ENCODE results near the gene ZCCHC17. TPM values are rescaled to one million over a fixed set of nuclear protein-coding genes. Genes with fewer than 3 reads are reported as not detected.

Gene ZCCHC17
- total RNA-seq, 2 experiments from 2014 or later: 20.9 to 21.0 TPM

GRCh38 chr1:31393463-31393862 is 96.6 kb downstream of the ZCCHC17 start:
- no peak for DNase-seq
- POLR2A ChIA-PET: no interaction called here
- Mint-ChIP-seq H3K4me3 (no peak overlapping the region), H3K9me3 (no peaks in the 10 kb centered on the region), H3K27ac (no peak overlapping the region), H3K4me1 (peaks cover 12% of the 10 kb centered on the region), H3K27me3 (peaks cover 3% of the 10 kb centered on the region), H3K36me3 (ENCODE audit: low read depth) (no peaks in the 10 kb centered on the region)
- CTCF ChIA-PET: interaction anchor here (1.3 to 4.5 kb wide), 7 partner anchors 10 to 208 kb away, joined by 3 to 42 read pairs (median 10); no protein-coding TSS in a partner anchor

GRCh38 chr1:31394584-31395193 is 97.9 kb downstream of the ZCCHC17 start:
- Mint-ChIP-seq H3K9me3 (no peaks in the 10 kb centered on the region), H3K27me3 (peaks cover 3% of the 10 kb centered on the region), H3K36me3 (ENCODE audit: low read depth) (no peaks in the 10 kb centered on the region), H3K27ac (no peak overlapping the region), H3K4me3 (peak overlapping the region; percentile 73), H3K4me1 (peaks cover 12% of the 10 kb centered on the region)
- DNase-seq: peak; percentile 82
- POLR2A ChIA-PET: interaction anchor here (0.8 to 1.3 kb wide), 5 partner anchors 10 to 154 kb away, joined by 3 read pairs; partner anchors contain the start of genes SERINC2, SNRNP40 and ZCCHC17
- CTCF ChIA-PET: interaction anchor here (0.6 to 4.5 kb wide), 30 partner anchors 11 to 418 kb away, joined by 3 to 42 read pairs (median 4); partner anchors contain the start of genes FABP3 and PEF1

GRCh38 chr1:31396633-31397351 is 100.0 kb downstream of the ZCCHC17 start:
- peaks cover 7% of the 10 kb centered on the region for H3K27me3 Mint-ChIP-seq
- no peak overlapping the region for H3K27ac Mint-ChIP-seq

GRCh38 chr1:31397360-31398095 is 100.7 kb downstream of the ZCCHC17 start:
- no peak for DNase-seq
- ChIA-PET POLR2A (no interaction called here), CTCF (interaction anchor here (0.8 to 4.5 kb wide), 6 partner anchors 23 to 392 kb away, joined by 3 to 42 read pairs (median 4); no protein-coding TSS in a partner anchor)
- no peak overlapping the region for H3K27ac Mint-ChIP-seq
- H3K4me3 Mint-ChIP-seq: no peak overlapping the region
- H3K36me3 Mint-ChIP-seq (ENCODE audit: low read depth): no peaks in the 10 kb centered on the region
- H3K9me3 Mint-ChIP-seq: no peaks in the 10 kb centered on the region
- H3K4me1 Mint-ChIP-seq: peaks cover 16% of the 10 kb centered on the region
- H3K27me3 Mint-ChIP-seq: peaks cover 4% of the 10 kb centered on the region

More at GRCh38 chr1:31396633-31397351, 100.0 kb downstream of the ZCCHC17 start:
- peaks cover 16% of the 10 kb centered on the region for H3K4me1 Mint-ChIP-seq
- no peaks in the 10 kb centered on the region for H3K9me3 Mint-ChIP-seq
- no peak overlapping the region for H3K4me3 Mint-ChIP-seq
- ChIA-PET POLR2A (interaction anchor here (0.9 kb wide), 1 partner anchor 13 kb away, joined by 3 read pairs; no protein-coding TSS in a partner anchor), CTCF (interaction anchor here (0.8 to 4.5 kb wide), 7 partner anchors 15 to 392 kb away, joined by 3 to 42 read pairs (median 4); no protein-coding TSS in a partner anchor)
- DNase-seq: no peak
- H3K36me3 Mint-ChIP-seq (ENCODE audit: low read depth): no peaks in the 10 kb centered on the region

- H3K36me3 Mint-ChIP-seq (ENCODE audit: low read depth): no peaks in the 10 kb centered on the region
- ChIA-PET CTCF (interaction anchor here (1.0 kb wide), 1 partner anchor 150 kb away, joined by 4 read pairs; no protein-coding TSS in a partner anchor), POLR2A (no interaction called here)
- no peaks in the 10 kb centered on the region for H3K9me3 Mint-ChIP-seq
- no peak overlapping the region for H3K27ac Mint-ChIP-seq
- no peak for DNase-seq
- H3K4me1 Mint-ChIP-seq: peaks cover 16% of the 10 kb centered on the region
- H3K4me3 Mint-ChIP-seq: no peak overlapping the region
- H3K27me3 Mint-ChIP-seq: peaks cover 4% of the 10 kb centered on the region
Observed at GRCh38 chr1:31398246-31398645, 101.4 kb downstream of the ZCCHC17 start.

GRCh38 chr1:31399976-31400375 is 103.1 kb downstream of the ZCCHC17 start:
- H3K27me3 Mint-ChIP-seq: peaks cover 7% of the 10 kb centered on the region
- H3K4me3 Mint-ChIP-seq: no peak overlapping the region

GRCh38 chr1:31400393-31400792 is 103.6 kb downstream of the ZCCHC17 start:
- DNase-seq: no peak
- ChIA-PET CTCF (no interaction called here), POLR2A (no interaction called here)
- Mint-ChIP-seq H3K4me1 (peaks cover 5% of the 10 kb centered on the region), H3K9me3 (no peaks in the 10 kb centered on the region), H3K27me3 (peaks cover 7% of the 10 kb centered on the region), H3K36me3 (ENCODE audit: low read depth) (no peaks in the 10 kb centered on the region), H3K4me3 (no peak overlapping the region), H3K27ac (no peak overlapping the region)

More at GRCh38 chr1:31399976-31400375, 103.1 kb downstream of the ZCCHC17 start:
- Mint-ChIP-seq H3K9me3 (no peaks in the 10 kb centered on the region), H3K27ac (no peak overlapping the region), H3K36me3 (ENCODE audit: low read depth) (no peaks in the 10 kb centered on the region), H3K4me1 (peaks cover 8% of the 10 kb centered on the region)
- DNase-seq: no peak
- ChIA-PET CTCF (no interaction called here), POLR2A (no interaction called here)

GRCh38 chr1:31401241-31401640 is 104.4 kb downstream of the ZCCHC17 start:
- Mint-ChIP-seq H3K27me3 (peaks cover 7% of the 10 kb centered on the region), H3K27ac (no peak overlapping the region)
- CTCF ChIA-PET: interaction anchor here (0.7 to 1.5 kb wide), 2 partner anchors 19 to 148 kb away, joined by 3 read pairs; no protein-coding TSS in a partner anchor

GRCh38 chr1:31405578-31406245 is 108.9 kb downstream of the ZCCHC17 start:
- H3K4me1 Mint-ChIP-seq: no peaks in the 10 kb centered on the region
- CTCF ChIA-PET: interaction anchor here (0.6 to 1.4 kb wide), 2 partner anchors 11 to 252 kb away, joined by 3 to 6 read pairs; no protein-coding TSS in a partner anchor
- DNase-seq: no peak
- no peaks in the 10 kb centered on the region for H3K9me3 Mint-ChIP-seq
- H3K27ac Mint-ChIP-seq: no peak overlapping the region
- H3K4me3 Mint-ChIP-seq: no peak overlapping the region
- H3K36me3 Mint-ChIP-seq (ENCODE audit: low read depth): no peaks in the 10 kb centered on the region
- POLR2A ChIA-PET: no interaction called here
- peaks cover 21% of the 10 kb centered on the region for H3K27me3 Mint-ChIP-seq

More at GRCh38 chr1:31401241-31401640, 104.4 kb downstream of the ZCCHC17 start:
- H3K36me3 Mint-ChIP-seq (ENCODE audit: low read depth): no peaks in the 10 kb centered on the region
- H3K4me1 Mint-ChIP-seq: peaks cover 4% of the 10 kb centered on the region
- no peak for DNase-seq
- H3K9me3 Mint-ChIP-seq: no peaks in the 10 kb centered on the region
- H3K4me3 Mint-ChIP-seq: no peak overlapping the region
- POLR2A ChIA-PET: no interaction called here

- H3K36me3 Mint-ChIP-seq (ENCODE audit: low read depth): no peaks in the 10 kb centered on the region
- no peak overlapping the region for H3K4me3 Mint-ChIP-seq
- ChIA-PET POLR2A (interaction anchor here (0.6 kb wide), 1 partner anchor 80 kb away, joined by 3 read pairs; no protein-coding TSS in a partner anchor), CTCF (interaction anchor here (1.4 kb wide), 1 partner anchor 12 kb away, joined by 6 read pairs; no protein-coding TSS in a partner anchor)
- H3K27ac Mint-ChIP-seq: no peak overlapping the region
- H3K4me1 Mint-ChIP-seq: no peaks in the 10 kb centered on the region
- no peaks in the 10 kb centered on the region for H3K9me3 Mint-ChIP-seq
- peaks cover 33% of the 10 kb centered on the region for H3K27me3 Mint-ChIP-seq
- DNase-seq: no peak
Observed at GRCh38 chr1:31407029-31407626, 110.3 kb downstream of the ZCCHC17 start.

- no peaks in the 10 kb centered on the region for H3K9me3 Mint-ChIP-seq
- peaks cover 9% of the 10 kb centered on the region for H3K4me1 Mint-ChIP-seq
- no peak overlapping the region for H3K4me3 Mint-ChIP-seq
- POLR2A ChIA-PET: no interaction called here
- CTCF ChIA-PET: interaction anchor here (1.0 kb wide), 1 partner anchor 228 kb away, joined by 3 read pairs; no protein-coding TSS in a partner anchor
- no peak for DNase-seq
- no peak overlapping the region for H3K27ac Mint-ChIP-seq
- H3K36me3 Mint-ChIP-seq (ENCODE audit: low read depth): no peaks in the 10 kb centered on the region
- peaks cover 39% of the 10 kb centered on the region for H3K27me3 Mint-ChIP-seq
Observed at GRCh38 chr1:31408788-31409318, 112.0 kb downstream of the ZCCHC17 start.

Data from activated CD4-positive, alpha-beta memory T cell treated with anti-CD3 and anti-CD28 coated beads, Interleukin-2, amount 10 ng/mL, durations not matched to agents 7 days and 5 days (primary cell).